Activated naive CD8-positive, alpha-beta T cell treated with anti-CD3 and anti-CD28 coated beads, Interleukin-2, amount 50 U/mL, for 16 hours (primary cell): ENCODE data around the gene ARPC2.
A peak's percentile ranks its signal among the peaks of the same experiment; 100 is the strongest.
"Not testable (repeated sequence)": the region's sequence is repeated elsewhere in the genome, so short reads cannot be mapped to it uniquely, and the experiment has no call there.

Source experiments
- DNase-seq: peaks from one replicate; pipeline ENCODE4 v3.0.0-alpha.2; 2020; ENCODE audit warnings: low read depth, low spot score

The ARPC2 gene

GRCh38 chr2:218216674-218217359, at the start of gene ARPC2:
Gene ARPC2 (plus strand): TSS chr2:218217189. CDS start chr2:218217471, 282 bp downstream.
- DNase-seq = peak; percentile 88

GRCh38 chr2:218168016-218168415, 49.0 kb upstream of the ARPC2 start:
- DNase-seq = no peak

GRCh38 chr2:218168635-218169462, 48.1 kb upstream of the ARPC2 start:
- peak; percentile 58 for DNase-seq

GRCh38 chr2:218169757-218170546, 47.0 kb upstream of the ARPC2 start:
- DNase-seq = no peak

- not testable (repeated sequence) for DNase-seq
These were observed 45.2 kb upstream of the ARPC2 start for GRCh38 chr2:218171744-218172143.

GRCh38 chr2:218172845-218173244, 44.1 kb upstream of the ARPC2 start:
- DNase-seq = no peak

- DNase-seq = no peak
These were observed 37.2 kb upstream of the ARPC2 start for GRCh38 chr2:218179782-218180181.

GRCh38 chr2:218180467-218181114, 36.4 kb upstream of the ARPC2 start:
- DNase-seq = no peak

GRCh38 chr2:218184331-218184730, 32.7 kb upstream of the ARPC2 start:
- no peak for DNase-seq

- peak; percentile 49 for DNase-seq
These were observed 30.6 kb upstream of the ARPC2 start for GRCh38 chr2:218186355-218186766.

GRCh38 chr2:218186876-218187275, 30.1 kb upstream of the ARPC2 start:
- no peak for DNase-seq

GRCh38 chr2:218187296-218188015, 29.5 kb upstream of the ARPC2 start:
- no peak for DNase-seq

GRCh38 chr2:218188528-218188927, 28.5 kb upstream of the ARPC2 start:
- DNase-seq = no peak

- DNase-seq = no peak
These were observed 24.0 kb upstream of the ARPC2 start for GRCh38 chr2:218192902-218193430.

- no peak for DNase-seq
These were observed 23.3 kb upstream of the ARPC2 start for GRCh38 chr2:218193701-218194100.

- DNase-seq = no peak
These were observed 22.1 kb upstream of the ARPC2 start for GRCh38 chr2:218194880-218195279.

- DNase-seq = no peak
These were observed 20.0 kb upstream of the ARPC2 start for GRCh38 chr2:218196974-218197373.

GRCh38 chr2:218202266-218202665, 14.7 kb upstream of the ARPC2 start:
- no peak for DNase-seq

- DNase-seq = no peak
These were observed 7.9 kb upstream of the ARPC2 start for GRCh38 chr2:218209078-218209477.

- no peak for DNase-seq
These were observed 2.9 kb upstream of the ARPC2 start for GRCh38 chr2:218214116-218214515.

GRCh38 chr2:218216336-218216673, 684 bp upstream of the ARPC2 start:
- DNase-seq = no peak
